K562 (cell line): Measurements from ENCODE around the gene POLE2. TPM values are rescaled to one million over a fixed set of nuclear protein-coding genes. Genes with fewer than 3 reads are reported as not detected.
"Not testable (repeated sequence)": the region's sequence is repeated elsewhere in the genome, so short reads cannot be mapped to it uniquely, and the experiment has no call there.

Experiments used
- ATAC-seq: fragments of 200-7000 bp; cut with Tn5 transposase; 3 replicates; pipeline ENCODE4 v1.9.1; 2020; ENCODE audit warnings: moderate library complexity
- BruUV-seq: library from RNA; stranded (reverse); fragments of 400-500 nt; replicated peaks from 2 replicates; lab custom pipeline; 2021; lab: Mats Ljungman, UMichigan
- CTCF ChIA-PET: fragments of 300-600 bp; formaldehyde crosslinking; extraction: SDS; loops from one replicate; lab custom pipeline; 2021; ENCODE audit warnings: low intra/inter-chr PET ratio; lab: Yijun Ruan, JAX
- POLR2A ChIA-PET: fragments of 300-600, 350-650 bp; sonication (Branson Sonifier 250); formaldehyde crosslinking; extraction: SDS; loops from one replicate; lab custom pipeline; 2021; ENCODE audit warnings: antibody characterized with exemption, inconsistent platforms; lab: Yijun Ruan, JAX
- DNase-seq, 4 experiments: peaks; one replicate each; pipeline versions ENCODE4 v3.0.0 to v3.0.0-alpha.2; 2011 to 2018; ENCODE audit warnings: low spot score in 3 of 4, mixed read lengths in 3 of 4; ENCODE audit errors: extremely low read depth in 1 of 4
- FAIRE-seq: peaks from 2 replicates; lab custom pipeline; 2011; peaks lifted over from hg19 to GRCh38; lab: Jason Lieb, UNC
- H2AFZ ChIP-seq: 2 replicates; pipeline ENCODE4 v1.6.0; 2011; ENCODE audit warnings: low read depth, low read length, control low read depth, inconsistent platforms
- H3K27ac ChIP-seq: fragments of 200-600 bp; 3 replicates; pipeline ENCODE4 v1.8.0; 2011; ENCODE audit warnings: low read depth, mild to moderate bottlenecking, control low read depth, inconsistent platforms, low read length, moderate library complexity, mixed read lengths; ENCODE audit errors: extremely low read depth
- H3K27me3 ChIP-seq, 2 experiments: fragments of 300-600 bp in 1 of 2; 2 replicates in 1 of 2; 3 replicates in 1 of 2; pipeline versions ENCODE4 v1.6.0 to v1.8.0; 2011; ENCODE audit warnings: inconsistent platforms in 2 of 2, low read length in 2 of 2, mild to moderate bottlenecking in 1 of 2, mixed read lengths in 1 of 2, moderate library complexity in 1 of 2; ENCODE audit not compliant: control insufficient read depth in 2 of 2, insufficient read depth in 2 of 2
- H3K36me3 ChIP-seq: fragments of 300-600 bp; 3 replicates; pipeline ENCODE4 v1.8.0; 2011; ENCODE audit warnings: mild to moderate bottlenecking, low read length, inconsistent platforms; ENCODE audit not compliant: control insufficient read depth, insufficient read depth
- H3K4me1 ChIP-seq, 2 experiments: fragments of 200-600 bp in 1 of 2; replicated peaks in 1 of 2; 2 replicates in 1 of 2; 3 replicates in 1 of 2; pipeline versions ENCODE4 v1.5.1 to v1.8.0; 2011; ENCODE audit warnings: inconsistent platforms in 2 of 2, low read length in 2 of 2, mild to moderate bottlenecking in 1 of 2, mixed read lengths in 1 of 2, moderate library complexity in 1 of 2; ENCODE audit not compliant: control insufficient read depth in 2 of 2, insufficient read depth in 2 of 2
- H3K4me2 ChIP-seq: 2 replicates; pipeline ENCODE4 v1.6.1; 2011; ENCODE audit warnings: low read length, control low read depth, inconsistent platforms, mixed read lengths; ENCODE audit not compliant: insufficient read depth
- H3K4me3 ChIP-seq: fragments of 200-600 bp; sonication (generic), shearing (Covaris generic); 2 replicates; pipeline ENCODE4 v1.5.1; 2016; ENCODE audit warnings: control low read depth, inconsistent platforms
- H3K79me2 ChIP-seq: fragments of 200-600 bp; 3 replicates; pipeline ENCODE4 v1.8.0; 2011; ENCODE audit warnings: low read length, inconsistent platforms; ENCODE audit not compliant: control insufficient read depth, insufficient read depth
- H3K9ac ChIP-seq, 2 experiments: 2 replicates each; pipeline versions ENCODE4 v1.6.0 to v1.6.1; 2011; ENCODE audit warnings: low read depth in 2 of 2, low read length in 2 of 2, control low read depth in 1 of 2, inconsistent platforms in 1 of 2, mild to moderate bottlenecking in 1 of 2, mixed read lengths in 1 of 2; ENCODE audit not compliant: insufficient read depth in 1 of 2
- H3K9me1 ChIP-seq: one replicate; pipeline ENCODE4 v1.6.0; 2011; ENCODE audit warnings: inconsistent platforms, mild to moderate bottlenecking, low read length, moderate library complexity; ENCODE audit not compliant: control insufficient read depth, insufficient read depth
- H3K9me3 ChIP-seq: replicated peaks from 2 replicates; pipeline ENCODE4 v1.5.1; 2011; ENCODE audit warnings: low read depth, low read length, inconsistent platforms; ENCODE audit not compliant: control insufficient read depth, insufficient read depth
- H4K20me1 ChIP-seq: replicated peaks from 2 replicates; pipeline ENCODE4 v1.6.1; 2011; ENCODE audit warnings: low read length, inconsistent platforms, mixed read lengths; ENCODE audit not compliant: control insufficient read depth, insufficient read depth
- CEBPB ChIP-seq: fragments of 450-650 bp; IDR thresholded peaks from 2 replicates; pipeline ENCODE4 v1.6.1; 2016; ENCODE audit warnings: missing genetic modification characterization, missing compliant biosample characterization
- CREB1 ChIP-seq, 2 experiments: sonication (generic) in 1 of 2; formaldehyde crosslinking in 1 of 2; IDR thresholded peaks; 2 replicates each; pipeline versions ENCODE4 v1.6.1 to v1.8.0; 2012 to 2022; ENCODE audit warnings: inconsistent platforms in 1 of 2, mild to moderate bottlenecking in 1 of 2, missing genetic modification reagents in 1 of 2, moderate library complexity in 1 of 2
- CXXC5 ChIP-seq: fragments of 250-450 bp; sonication (Bioruptor Pico); IDR thresholded peaks from 2 replicates; pipeline ENCODE4 v1.8.0; 2022; ENCODE audit warnings: inconsistent platforms, mild to moderate bottlenecking, moderate library complexity
- MAFG ChIP-seq: fragments of 450-650 bp; conservative IDR thresholded peaks from 2 replicates; pipeline ENCODE4 v1.6.1; 2016; ENCODE audit warnings: missing genetic modification characterization, missing compliant biosample characterization
- MYNN ChIP-seq, 2 experiments: sonication (generic); formaldehyde crosslinking in 1 of 2; IDR thresholded peaks; 2 replicates each; pipeline versions ENCODE4 v1.5.0 to v1.6.1; 2016 to 2020; ENCODE audit warnings: antibody characterized with exemption in 1 of 2, missing genetic modification reagents in 1 of 2
- RFX1 ChIP-seq: fragments of 450-650 bp; IDR thresholded peaks from 2 replicates; pipeline ENCODE4 v1.6.1; 2016; ENCODE audit warnings: mild to moderate bottlenecking, moderate library complexity
- THAP7 ChIP-seq: fragments of 250-450 bp; sonication (Bioruptor Pico); IDR thresholded peaks from 2 replicates; pipeline ENCODE4 v1.5.0; 2021
- THRAP3 ChIP-seq: fragments of 450-650 bp; IDR thresholded peaks from 2 replicates; pipeline ENCODE4 v1.6.1; 2016; ENCODE audit warnings: mild to moderate bottlenecking, inconsistent platforms, borderline replicate concordance
- USF2 ChIP-seq: sonication (generic); formaldehyde crosslinking; IDR thresholded peaks from 2 replicates; pipeline ENCODE4 v1.5.0; 2020; ENCODE audit warnings: missing genetic modification reagents
- ZBTB1 ChIP-seq: sonication (generic); formaldehyde crosslinking; IDR thresholded peaks from 2 replicates; pipeline ENCODE4 v1.8.1; 2023; ENCODE audit warnings: missing genetic modification reagents, low read depth, mild to moderate bottlenecking, borderline replicate concordance
- ZNF174 ChIP-seq: fragments of 250-450 bp; sonication (Bioruptor Pico); IDR thresholded peaks from 2 replicates; pipeline ENCODE4 v1.4.0; 2020; ENCODE audit warnings: mild to moderate bottlenecking
- ZNF316 ChIP-seq: fragments of 450-650 bp; IDR thresholded peaks from 2 replicates; pipeline ENCODE4 v1.6.1; 2016
- ZNF695 ChIP-seq: fragments of 450-650 bp; formaldehyde crosslinking; IDR thresholded peaks from 2 replicates; pipeline ENCODE4 v1.4.0; 2020; ENCODE audit warnings: mild to moderate bottlenecking, moderate library complexity
- ZNF778 ChIP-seq: fragments of 450-650 bp; formaldehyde crosslinking; IDR thresholded peaks from 2 replicates; pipeline ENCODE4 v1.4.0; 2020; ENCODE audit warnings: mild to moderate bottlenecking, moderate library complexity
- WGBS: fragments of 100-300 bp; shearing (Covaris generic); methylation state at CpG from one replicate; pipeline ENCODE4 v1.1.6; 2016; ENCODE audit warnings: low coverage, mixed read lengths; ENCODE audit not compliant: insufficient coverage; ENCODE audit errors: missing lambda C conversion rate; 5-methylcytosine and 5-hydroxymethylcytosine counted together
- in situ Hi-C: fragments of 300-500 bp; cut with MboI; formaldehyde crosslinking; loops from 4 replicates; pipeline ENCODE4 v1.15.0; 2018; ENCODE audit warnings: inconsistent platforms, mixed read lengths
- intact Hi-C: fragments of 100-400 bp; cut with micrococcal nuclease; formaldehyde crosslinking; loops from 2 replicates; pipeline ENCODE4 v1.14.2; 2022
- polyA plus RNA-seq, 8 experiments: library from polyadenylated mRNA; depleted of rRNA in 4 of 8; stranded (reverse) in 5 of 8; unstranded in 3 of 8; fragments of >200 nt; fragmentation: Nextera tagmentation in 2 of 8; fragmentation: Illumina TruSeq in 1 of 8; extraction: Ambion mirVana in 2 of 8; extraction: Trizol in 1 of 8; gene quantifications; 2 replicates each; pipeline versions ENCODE4 v1.2.1 to v1.2.3, GENCODE V29; 2011 to 2014; ENCODE audit warnings: inconsistent platforms in 1 of 8, missing spikeins in 1 of 8
- total RNA-seq, 7 experiments: library from RNA; depleted of rRNA in 6 of 7; stranded (reverse); fragments of >200 nt in 6 of 7; fragmentation: Illumina TruSeq in 2 of 7; extraction: Trizol in 2 of 7; gene quantifications; 2 replicates each; pipeline versions ENCODE4 v1.2.1 to v1.2.3, GENCODE V29; 2011 to 2021; ENCODE audit warnings: low replicate concordance in 1 of 7

Gene POLE2
- total and polyA plus RNA-seq, 9 of the 15 experiments (the other 6 are each of a cell fraction or from before 2014, with no cell fraction given), result 30.7 to 78.4 (median 55.4) TPM

- in situ Hi-C loops, H3K36me3 ChIP-seq, H3K9ac ChIP-seq, intact Hi-C loops, H2AFZ ChIP-seq, H3K27me3 ChIP-seq, BruUV-seq, H3K4me1 ChIP-seq, DNase-seq, ATAC-seq, H3K9me1 ChIP-seq, FAIRE-seq, H3K79me2 ChIP-seq, H4K20me1 ChIP-seq, H3K9me3 ChIP-seq, CTCF ChIA-PET, H3K27ac ChIP-seq, H3K4me3 ChIP-seq, H3K4me2 ChIP-seq: not testable (repeated sequence)
- 50% methylated on average over 3 of the region's 4 CpGs for WGBS
- POLR2A ChIA-PET, result interaction anchor here (1.0 kb wide), 1 partner anchor 11 kb away, joined by 3 read pairs; the partner anchor contains the start of gene KLHDC1
- TF ChIP-seq CEBPB, result 0 out of 2 replicates have a peak, but pooled peaks have one; percentile 13
Observed at GRCh38 chr14:49704471-49704870, 16.5 kb upstream of the POLE2 start.

GRCh38 chr14:49703965-49704364 lies 16.0 kb upstream of the POLE2 start:
- CTCF ChIA-PET, result no interaction called here
- WGBS, result 4% methylated on average over 3 of the region's 3 CpGs
- in situ Hi-C loops, result no loop called here
- TF ChIP-seq RFX1 (no peak), ZNF316 (peak; percentile 92), ZNF695 (CRISPR knock-in tag) (no peak), CXXC5 (CRISPR knock-in tag) (no peak), MYNN (IDR thresholded peaks at IDR 0.05) (no peak), MYNN (CRISPR knock-in tag; IDR thresholded peaks at IDR 0.05) (no peak), MAFG (peak; percentile 59; the same call in 1 of the 2 replicates), THAP7 (no peak), ZBTB1 (CRISPR knock-in tag) (no peak), THRAP3 (no peak), USF2 (CRISPR knock-in tag) (no peak), ZNF174 (CRISPR knock-in tag) (no peak), CREB1 (IDR thresholded peaks at IDR 0.05) (no peak), CREB1 (CRISPR knock-in tag; IDR thresholded peaks at IDR 0.05) (no peak), ZNF778 (CRISPR knock-in tag) (no peak)

More at GRCh38 chr14:49703965-49704364, 16.0 kb upstream of the POLE2 start:
- Histone ChIP-seq H3K9ac (no peak overlapping the region), H3K36me3 (no peaks in the 10 kb centered on the region), H3K9me3 (no peaks in the 10 kb centered on the region), H3K4me1 (no peaks in the 10 kb centered on the region; a peak in 1 of 5 replicates), H2AFZ (peak overlapping the region; percentile 74), H3K27ac (no peak overlapping the region), H3K9me1 (no peaks in the 10 kb centered on the region), H3K27me3 (no peaks in the 10 kb centered on the region), H3K79me2 (no peaks in the 10 kb centered on the region), H3K4me2 (no peak overlapping the region), H4K20me1 (no peaks in the 10 kb centered on the region), H3K4me3 (no peak overlapping the region)
- POLR2A ChIA-PET, result no interaction called here
- FAIRE-seq (no peak), ATAC-seq (no peak), DNase-seq (no peak)
- intact Hi-C loops, result no loop called here
- BruUV-seq, result no TSS peak
